Measurements from ENCODE around the gene CDH22. TPM values are rescaled to one million over a fixed set of nuclear protein-coding genes. Genes with fewer than 3 reads are reported as not detected.

The CDH22 gene
- total RNA-seq, 1 experiment from 2014 or later, result under 0.01 TPM

DNA sequence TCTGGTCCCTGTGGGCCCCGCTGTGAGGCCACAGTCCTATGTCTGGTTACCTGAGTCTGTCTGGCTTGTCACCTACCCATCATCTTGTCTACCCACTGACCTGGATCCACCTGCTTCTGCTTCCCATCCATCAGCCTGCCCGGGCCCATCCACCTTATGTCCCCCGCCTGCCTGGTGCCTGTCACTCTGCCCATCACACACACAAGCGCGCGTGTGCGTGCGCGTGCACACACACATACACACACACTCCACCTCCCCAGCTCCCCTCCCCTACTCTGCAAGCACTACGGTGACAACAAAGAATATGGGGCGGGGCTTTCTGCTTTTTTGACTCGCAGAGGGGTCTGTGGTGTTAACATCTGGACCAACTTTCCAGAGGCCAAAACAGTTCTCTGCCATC, 8.0 kb downstream of the CDH22 start:
- no peak for DNase-seq (ENCODE audit: low read depth)

- DNase-seq (ENCODE audit: low read depth), result no peak
These were observed 9.2 kb downstream of the CDH22 start for GRCh38 chr20:46299078-46299477.

- DNase-seq (ENCODE audit: low read depth), result no peak
These were observed 9.9 kb downstream of the CDH22 start for GRCh38 chr20:46298374-46298773.

- no peak for DNase-seq (ENCODE audit: low read depth)
These were observed 11.6 kb downstream of the CDH22 start for GRCh38 chr20:46296526-46297250.

DNA sequence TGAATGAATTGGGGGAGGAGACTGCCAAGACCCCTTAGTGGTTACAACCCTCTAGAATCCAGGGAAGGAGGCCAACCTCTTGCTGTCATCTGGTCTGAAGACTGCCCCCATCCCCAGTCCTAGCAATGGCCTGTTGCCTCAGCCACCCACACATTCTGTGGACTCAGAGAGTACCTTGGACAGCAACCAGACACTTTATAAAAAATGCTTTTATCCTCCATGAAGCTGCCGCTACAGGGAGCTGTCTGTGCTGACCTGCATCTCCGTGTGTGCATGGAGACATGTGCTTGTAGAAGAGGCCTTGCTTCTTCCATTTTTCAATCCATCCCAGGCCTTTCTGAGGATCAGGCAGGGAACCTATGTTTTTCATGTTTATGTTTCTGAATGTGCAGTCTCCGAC, 15.2 kb downstream of the CDH22 start:
- peak; percentile 43 for DNase-seq (ENCODE audit: low read depth)

DNA sequence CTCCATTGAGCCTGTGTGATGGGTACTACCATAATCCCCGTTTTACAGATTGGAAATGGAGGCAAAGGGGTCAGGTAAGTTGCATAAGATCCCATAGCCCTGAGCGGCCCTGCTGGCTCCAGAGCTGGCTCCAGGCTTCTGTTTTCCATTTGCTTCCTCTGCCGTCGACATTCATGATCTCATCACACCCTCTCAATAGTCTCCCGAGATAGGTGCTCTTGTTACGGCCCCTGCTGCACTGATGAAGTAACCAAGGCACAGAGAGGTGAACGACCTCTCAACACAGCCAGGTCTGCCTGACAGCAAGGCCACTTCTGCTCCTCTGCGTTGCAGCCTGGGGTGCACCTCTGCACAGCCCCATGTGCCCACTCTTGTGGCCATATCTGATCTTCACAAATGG, 16.9 kb downstream of the CDH22 start:
- no peak for DNase-seq (ENCODE audit: low read depth)

GRCh38 chr20:46289432-46289831, 18.9 kb downstream of the CDH22 start:
- peak; percentile 59 for DNase-seq (ENCODE audit: low read depth)

DNA sequence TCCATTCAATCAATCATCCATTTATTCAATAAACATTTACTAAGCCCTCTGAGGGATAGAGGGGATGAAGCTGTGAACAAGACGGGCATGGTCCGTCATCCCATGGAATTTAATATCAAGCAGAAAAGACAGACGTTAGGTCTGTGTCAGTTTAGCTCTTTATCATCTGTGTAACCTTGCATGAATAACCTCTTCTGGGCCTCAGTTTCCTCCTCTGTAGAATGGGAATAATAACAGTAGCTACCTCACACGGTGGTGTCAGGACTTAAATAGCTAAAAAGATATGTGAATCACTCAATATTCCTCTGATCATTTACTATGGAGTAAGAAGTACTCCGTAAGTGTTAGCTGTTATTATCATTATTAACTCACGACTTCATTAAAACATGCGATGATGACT, 21.3 kb downstream of the CDH22 start:
- no peak for DNase-seq (ENCODE audit: low read depth)

DNA sequence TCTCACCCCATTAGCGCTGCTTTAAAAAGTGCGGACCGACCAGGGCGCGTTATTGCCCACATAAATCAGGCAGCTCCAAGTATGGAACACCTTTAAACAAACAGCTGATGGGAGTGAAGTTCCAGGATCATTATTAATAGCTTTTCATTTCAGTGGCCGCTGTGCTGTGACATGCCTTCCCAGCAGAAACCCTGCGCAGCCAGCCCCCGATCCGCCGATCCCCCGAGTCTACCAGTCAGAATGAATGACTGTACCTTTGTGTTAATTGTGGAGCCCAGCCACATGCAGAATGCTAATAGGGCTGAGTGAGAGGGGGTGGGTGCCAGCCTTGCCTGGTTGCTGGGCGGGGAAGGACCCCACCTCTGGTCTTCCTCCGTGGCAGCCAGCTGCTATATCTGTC, 21.9 kb downstream of the CDH22 start:
- no peak for DNase-seq (ENCODE audit: low read depth)

- no peak for DNase-seq (ENCODE audit: low read depth)
These were observed 22.6 kb downstream of the CDH22 start for GRCh38 chr20:46285740-46286139.

GRCh38 chr20:46285072-46285471, 23.2 kb downstream of the CDH22 start:
- DNase-seq (ENCODE audit: low read depth), result no peak

DNA sequence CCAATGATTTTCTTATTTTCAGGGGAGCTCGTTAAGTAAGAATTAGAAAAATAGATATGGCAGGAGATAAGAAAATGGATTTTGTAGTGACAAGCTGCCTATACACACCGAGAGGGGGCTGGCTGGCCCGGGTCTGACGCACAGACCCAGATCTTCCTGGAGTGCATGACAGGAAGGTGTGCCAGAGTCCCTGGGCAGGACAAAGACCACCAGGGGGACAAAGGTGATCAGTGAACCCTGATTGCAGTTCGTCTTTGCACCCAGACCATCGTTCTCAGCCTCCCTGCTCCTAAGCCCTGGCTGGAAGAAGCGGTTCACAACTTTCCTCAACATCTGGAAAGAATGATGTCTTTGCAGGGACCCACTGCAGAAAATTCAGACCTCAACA, 24.3 kb downstream of the CDH22 start:
- DNase-seq (ENCODE audit: low read depth), result no peak

GRCh38 chr20:46283426-46284039, 24.8 kb downstream of the CDH22 start:
- peak; percentile 87 for DNase-seq (ENCODE audit: low read depth)

GRCh38 chr20:46282669-46283068, 25.6 kb downstream of the CDH22 start:
- no peak for DNase-seq (ENCODE audit: low read depth)

DNA sequence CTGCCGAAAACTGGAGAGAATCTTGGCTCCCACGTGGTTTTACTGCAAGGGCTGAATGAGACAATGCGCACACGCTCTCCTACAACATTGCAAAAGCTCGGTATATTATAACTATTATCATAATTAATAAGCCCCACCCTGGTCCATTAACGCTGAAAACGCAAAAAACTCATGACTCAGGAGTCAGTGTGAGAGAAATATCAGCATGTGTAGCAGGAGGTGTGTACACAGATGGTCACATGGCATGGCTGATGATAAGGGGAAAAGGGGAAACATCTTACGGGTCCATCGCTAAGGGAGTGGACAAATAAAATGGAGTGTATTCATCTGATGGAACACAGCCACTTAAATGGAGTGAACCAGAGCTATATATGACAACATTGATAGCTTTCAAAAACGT, 29.2 kb downstream of the CDH22 start:
- DNase-seq (ENCODE audit: low read depth), result no peak

- DNase-seq (ENCODE audit: low read depth), result no peak
These were observed 30.7 kb downstream of the CDH22 start for GRCh38 chr20:46277602-46278001.

DNA sequence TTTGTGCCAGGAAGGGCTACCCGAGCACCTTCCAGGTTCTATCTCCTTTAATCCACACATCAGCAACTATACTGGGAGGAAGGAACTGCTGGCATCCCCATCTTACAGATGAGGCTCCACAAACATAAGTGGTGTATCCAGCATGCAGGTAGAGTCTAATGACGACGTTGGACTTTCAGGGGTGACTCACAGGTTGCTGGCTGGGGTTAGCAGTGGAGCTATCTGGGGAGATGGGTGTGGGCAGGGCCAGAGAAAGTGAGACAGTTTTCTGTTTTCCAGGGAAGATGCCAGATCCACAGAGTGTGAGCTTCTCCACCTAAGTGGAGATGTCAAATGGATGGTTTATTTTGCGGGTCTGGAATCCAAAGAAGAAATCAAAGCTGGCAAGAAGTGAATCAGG, 31.8 kb downstream of the CDH22 start:
- DNase-seq (ENCODE audit: low read depth), result peak; percentile 26

DNA sequence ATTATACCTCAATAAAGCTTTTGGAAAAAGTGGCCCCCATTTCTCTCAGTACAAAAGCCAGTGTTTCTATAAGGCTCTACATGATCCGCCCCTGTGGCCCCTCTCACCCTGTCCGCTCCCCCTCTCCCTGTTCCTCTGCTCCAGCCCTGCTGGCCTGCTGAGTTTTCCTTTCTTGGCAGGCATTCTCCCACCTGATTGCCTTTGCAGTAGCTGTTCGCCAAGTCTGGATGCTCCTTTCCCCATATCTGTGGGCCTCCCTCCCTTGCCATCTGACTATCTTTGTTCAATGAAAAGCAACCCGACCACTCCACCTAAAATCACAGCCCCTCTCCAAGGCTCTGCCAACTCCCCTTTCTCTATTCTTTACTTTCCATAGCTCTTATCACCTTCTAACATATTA, 33.2 kb downstream of the CDH22 start:
- DNase-seq (ENCODE audit: low read depth), result no peak

DNA sequence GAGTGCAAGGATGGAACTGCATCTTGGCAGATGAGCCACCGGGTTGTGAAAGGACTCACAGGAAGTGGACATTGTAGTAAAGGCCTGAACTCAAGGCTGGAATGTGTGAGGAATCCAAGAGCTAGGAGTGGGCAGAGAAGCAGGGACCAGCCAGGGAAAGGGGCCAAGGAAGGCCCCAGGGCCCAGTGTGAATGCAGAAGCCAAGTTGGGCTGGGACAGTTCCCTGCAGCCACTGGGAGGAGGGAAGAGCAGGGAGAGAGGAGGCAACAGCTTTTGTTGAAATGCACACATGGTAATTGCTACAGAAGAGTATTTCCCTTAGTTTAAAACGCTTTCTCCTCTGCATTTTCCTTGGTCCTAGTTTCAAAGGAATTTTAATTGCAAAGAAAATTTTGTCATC, 34.6 kb downstream of the CDH22 start:
- DNase-seq (ENCODE audit: low read depth), result no peak

- DNase-seq (ENCODE audit: low read depth), result no peak
These were observed 35.8 kb downstream of the CDH22 start for GRCh38 chr20:46272389-46273047.

DNA sequence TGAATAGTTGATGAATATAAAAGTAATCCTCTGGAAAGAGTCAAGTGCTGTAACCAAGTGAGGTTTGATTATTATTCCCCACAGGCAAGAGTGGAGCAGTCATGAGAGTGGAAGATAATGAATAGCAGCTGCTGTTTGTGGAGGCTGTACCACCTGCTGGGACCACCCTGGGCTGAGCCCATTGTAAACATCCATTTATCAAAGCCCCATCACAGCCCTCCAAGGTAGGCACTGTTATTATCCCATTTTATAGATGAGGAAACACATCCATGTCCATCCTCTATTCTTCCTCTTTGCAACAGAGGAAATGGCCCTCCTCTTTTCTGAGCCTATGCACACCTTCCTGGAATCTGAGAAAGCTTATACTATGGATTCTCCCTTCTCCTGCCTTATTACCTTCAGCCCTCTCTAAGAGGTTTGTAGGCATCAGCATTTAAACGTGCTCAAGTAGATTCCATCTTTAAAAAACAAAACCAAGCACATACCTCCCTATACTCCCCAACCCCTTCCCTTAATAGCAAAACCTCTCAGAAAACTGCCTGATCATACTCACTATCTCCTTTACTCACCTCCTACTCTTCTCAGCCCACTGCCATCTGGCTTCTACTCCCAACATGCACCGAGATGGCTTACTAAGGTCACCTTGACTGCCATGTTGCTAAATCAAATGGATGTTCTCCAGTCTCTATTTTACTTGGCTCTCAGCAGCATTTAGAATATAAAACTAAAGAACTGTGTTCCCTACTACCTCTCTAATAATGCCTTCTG, 37.1 kb downstream of the CDH22 start:
- no peak for DNase-seq (ENCODE audit: low read depth)

DNA sequence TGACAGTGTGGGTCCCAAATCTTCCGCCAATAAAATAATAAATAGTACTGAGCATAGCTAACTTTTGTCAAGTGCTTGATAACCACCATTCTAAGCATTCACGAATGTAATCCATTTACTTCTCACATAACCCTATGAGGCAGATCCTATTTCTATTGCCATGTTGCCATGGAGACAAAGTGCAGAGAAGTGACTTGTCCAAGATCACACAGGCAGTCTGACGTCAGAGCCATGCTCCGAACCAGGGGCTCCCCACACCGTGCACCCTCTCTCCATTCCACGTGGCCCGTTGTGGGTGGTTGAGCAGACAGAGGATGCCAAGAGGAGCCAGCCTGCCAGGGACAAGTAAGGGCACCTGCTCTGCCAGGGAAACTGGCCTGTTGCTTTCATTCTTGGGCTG, 38.9 kb downstream of the CDH22 start:
- no peak for DNase-seq (ENCODE audit: low read depth)

DNA sequence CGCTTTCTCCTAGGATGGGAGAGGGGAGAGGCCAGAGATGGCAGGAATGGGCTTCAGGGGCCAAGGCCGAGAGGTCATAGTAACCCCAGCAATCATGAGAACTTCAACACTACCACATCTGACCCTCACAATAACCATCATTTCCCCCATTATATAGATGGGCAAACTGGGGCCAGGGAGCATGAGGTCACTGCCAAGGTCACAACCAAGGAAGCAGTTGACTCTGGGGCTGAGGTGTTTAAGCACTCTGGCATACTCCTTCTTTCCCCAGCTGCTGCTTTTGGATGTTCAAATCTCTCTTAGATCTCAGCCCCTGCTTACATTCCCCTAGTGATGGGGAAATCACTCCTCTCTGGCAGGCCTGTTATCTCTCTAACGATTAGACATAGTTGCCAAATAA, 39.6 kb downstream of the CDH22 start:
- no peak for DNase-seq (ENCODE audit: low read depth)
